Peyer's patch (tissue), 4 donors: ENCODE results near the gene GULP1. TPM values are rescaled to one million over a fixed set of nuclear protein-coding genes. Genes with fewer than 3 reads are reported as not detected.

Experiments used
- DNase-seq, 3 donors: peaks; one replicate each; pipeline ENCODE4 v3.0.0-alpha.2; 2017 to 2019
- H3K27ac ChIP-seq, 4 donors: fragments of 200-600 bp; sonication (generic); one replicate each; pipeline ENCODE4 v1.5.1; 2016 to 2019
- H3K27me3 ChIP-seq, 2 donors: fragments of 200-600 bp; sonication (generic); one replicate each; pipeline ENCODE4 v1.5.1; 2019
- H3K36me3 ChIP-seq, 3 donors: fragments of 200-600 bp; sonication (generic); one replicate each; pipeline ENCODE4 v1.5.1; 2016 to 2019
- H3K4me1 ChIP-seq, 4 donors: fragments of 200-600 bp; sonication (generic); one replicate each; pipeline ENCODE4 v1.5.1; 2016 to 2019
- H3K4me3 ChIP-seq, 4 donors: fragments of 200-600 bp; sonication (generic); 1 replicate in 3 of 4; 2 replicates in 1 of 4; pipeline ENCODE4 v1.5.1; 2016 to 2019; ENCODE audit warnings: mild to moderate bottlenecking in 1 of 4
- H3K9me3 ChIP-seq, 4 donors: fragments of 200-600 bp; sonication (generic); one replicate each; pipeline ENCODE4 v1.5.1; 2016 to 2019; ENCODE audit warnings: mild to moderate bottlenecking in 1 of 4
- POLR2A ChIP-seq, 2 donors: fragments of 450-650 bp; IDR thresholded peaks; one replicate each; pipeline ENCODE4 v1.5.1; 2017; ENCODE audit warnings: antibody characterized with exemption in 2 of 2, mild to moderate bottlenecking in 2 of 2, moderate library complexity in 2 of 2
- total RNA-seq, 4 donors: library from RNA; depleted of rRNA; stranded (reverse); fragments of >200 nt; gene quantifications; one replicate each; pipeline ENCODE4 v1.1.0, GENCODE V29; 2016
- TF ChIP-seq, protein P1 (sequence below), 6 experiments: fragments of 450-650 bp in 4 of 6; fragments of 200-600 bp in 2 of 6; sonication (generic) in 1 of 6; IDR thresholded peaks; one replicate each; pipeline ENCODE4 v1.5.1; 2017 to 2019; ENCODE audit warnings: antibody characterized with exemption in 6 of 6, mild to moderate bottlenecking in 3 of 6, moderate library complexity in 1 of 6

GULP1 gene
- total RNA-seq, 4 donors from 2014 or later: 18.8 to 101 (median 29.3) TPM

GRCh38 chr2:188517549-188518215 is 226.0 kb downstream of the GULP1 start:
- no peak for DNase-seq
- no peaks in the 10 kb centered on the region for H3K36me3 ChIP-seq
- no peaks in the 10 kb centered on the region for H3K27me3 ChIP-seq
- no peak overlapping the region for H3K4me3 ChIP-seq
- H3K27ac ChIP-seq: no peak overlapping the region
- no peaks in the 10 kb centered on the region for H3K9me3 ChIP-seq
- no peaks in the 10 kb centered on the region for H3K4me1 ChIP-seq
- TF ChIP-seq, protein P1, sequence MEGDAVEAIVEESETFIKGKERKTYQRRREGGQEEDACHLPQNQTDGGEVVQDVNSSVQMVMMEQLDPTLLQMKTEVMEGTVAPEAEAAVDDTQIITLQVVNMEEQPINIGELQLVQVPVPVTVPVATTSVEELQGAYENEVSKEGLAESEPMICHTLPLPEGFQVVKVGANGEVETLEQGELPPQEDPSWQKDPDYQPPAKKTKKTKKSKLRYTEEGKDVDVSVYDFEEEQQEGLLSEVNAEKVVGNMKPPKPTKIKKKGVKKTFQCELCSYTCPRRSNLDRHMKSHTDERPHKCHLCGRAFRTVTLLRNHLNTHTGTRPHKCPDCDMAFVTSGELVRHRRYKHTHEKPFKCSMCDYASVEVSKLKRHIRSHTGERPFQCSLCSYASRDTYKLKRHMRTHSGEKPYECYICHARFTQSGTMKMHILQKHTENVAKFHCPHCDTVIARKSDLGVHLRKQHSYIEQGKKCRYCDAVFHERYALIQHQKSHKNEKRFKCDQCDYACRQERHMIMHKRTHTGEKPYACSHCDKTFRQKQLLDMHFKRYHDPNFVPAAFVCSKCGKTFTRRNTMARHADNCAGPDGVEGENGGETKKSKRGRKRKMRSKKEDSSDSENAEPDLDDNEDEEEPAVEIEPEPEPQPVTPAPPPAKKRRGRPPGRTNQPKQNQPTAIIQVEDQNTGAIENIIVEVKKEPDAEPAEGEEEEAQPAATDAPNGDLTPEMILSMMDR (IDR thresholded peaks at IDR 0.05): no peak
- TF ChIP-seq POLR2A (IDR thresholded peaks at IDR 0.05): no peak

- DNase-seq: no peak
- no peaks in the 10 kb centered on the region for H3K36me3 ChIP-seq
- no peaks in the 10 kb centered on the region for H3K4me1 ChIP-seq
- TF ChIP-seq, protein P1 (IDR thresholded peaks at IDR 0.05): no peak
- TF ChIP-seq POLR2A (IDR thresholded peaks at IDR 0.05): no peak
- no peak overlapping the region for H3K27ac ChIP-seq
- no peaks in the 10 kb centered on the region for H3K27me3 ChIP-seq
- H3K9me3 ChIP-seq: no peaks in the 10 kb centered on the region
- H3K4me3 ChIP-seq: no peak overlapping the region
These were observed 226.7 kb downstream of the GULP1 start for GRCh38 chr2:188518381-188518780.

DNA sequence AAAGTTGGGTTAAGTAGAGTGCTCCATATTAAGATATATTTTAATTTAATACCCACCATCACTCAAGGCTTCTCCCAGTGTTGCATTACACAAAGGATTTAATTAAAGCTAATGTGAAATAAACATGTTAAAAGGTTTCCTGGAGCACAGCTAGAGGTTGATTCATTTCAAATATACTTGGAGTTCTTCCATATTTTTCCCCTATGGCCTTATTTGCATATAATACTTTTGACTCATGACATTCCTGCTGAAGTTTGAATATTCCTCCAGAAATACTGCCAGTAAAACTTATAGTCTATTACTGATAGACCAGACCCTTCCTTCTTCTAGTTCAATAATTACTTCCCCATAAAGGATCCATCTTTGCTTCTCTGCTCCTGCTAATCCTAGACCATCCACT is 227.5 kb downstream of the GULP1 start:
- Histone ChIP-seq H3K4me3 (no peak overlapping the region), H3K27me3 (no peaks in the 10 kb centered on the region), H3K9me3 (no peaks in the 10 kb centered on the region), H3K27ac (no peak overlapping the region), H3K36me3 (no peaks in the 10 kb centered on the region), H3K4me1 (no peaks in the 10 kb centered on the region)
- TF ChIP-seq POLR2A (IDR thresholded peaks at IDR 0.05): no peak
- TF ChIP-seq, protein P1 (IDR thresholded peaks at IDR 0.05): no peak
- no peak for DNase-seq

DNA sequence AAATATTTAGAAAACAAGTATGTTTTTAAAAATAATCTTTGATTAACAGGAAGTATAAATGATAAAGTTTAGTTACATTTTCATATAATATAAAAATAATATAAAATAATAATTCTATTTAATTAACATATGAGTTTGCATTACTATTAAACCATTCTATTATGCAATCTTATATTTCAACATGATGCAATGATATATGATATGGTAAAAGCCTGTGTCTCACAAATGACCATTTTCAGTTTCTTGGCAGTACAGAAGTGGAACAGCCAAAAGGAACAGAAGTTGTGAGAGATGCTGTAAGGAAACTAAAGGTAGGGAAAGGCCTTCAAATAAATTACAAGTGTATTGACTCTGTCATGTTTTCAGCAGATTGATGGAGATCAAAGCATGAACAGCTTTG is 230.8 kb downstream of the GULP1 start:
- DNase-seq: no peak
- Histone ChIP-seq H3K9me3 (no peaks in the 10 kb centered on the region), H3K4me1 (no peaks in the 10 kb centered on the region), H3K27me3 (no peaks in the 10 kb centered on the region), H3K27ac (no peak overlapping the region), H3K36me3 (no peaks in the 10 kb centered on the region), H3K4me3 (no peak overlapping the region)
- TF ChIP-seq, protein P1 (IDR thresholded peaks at IDR 0.05): no peak
- TF ChIP-seq POLR2A (IDR thresholded peaks at IDR 0.05): no peak

- no peaks in the 10 kb centered on the region for H3K4me1 ChIP-seq
- no peak overlapping the region for H3K4me3 ChIP-seq
- no peak overlapping the region for H3K27ac ChIP-seq
- no peaks in the 10 kb centered on the region for H3K27me3 ChIP-seq
- no peak for DNase-seq
- H3K36me3 ChIP-seq: no peaks in the 10 kb centered on the region
- H3K9me3 ChIP-seq: no peaks in the 10 kb centered on the region
- TF ChIP-seq, protein P1 (IDR thresholded peaks at IDR 0.05): no peak
- no peak for TF ChIP-seq POLR2A (IDR thresholded peaks at IDR 0.05)
These were observed 232.2 kb downstream of the GULP1 start for GRCh38 chr2:188523919-188524318.
